Measurements from ENCODE around the gene PRUNE2.

GRCh38 chr9:76588316-76588715 is 317.6 kb downstream of the PRUNE2 start:
- TF ChIP-seq SP1 (IDR thresholded peaks at IDR 0.05): no peak
- TF ChIP-seq, protein P1, sequence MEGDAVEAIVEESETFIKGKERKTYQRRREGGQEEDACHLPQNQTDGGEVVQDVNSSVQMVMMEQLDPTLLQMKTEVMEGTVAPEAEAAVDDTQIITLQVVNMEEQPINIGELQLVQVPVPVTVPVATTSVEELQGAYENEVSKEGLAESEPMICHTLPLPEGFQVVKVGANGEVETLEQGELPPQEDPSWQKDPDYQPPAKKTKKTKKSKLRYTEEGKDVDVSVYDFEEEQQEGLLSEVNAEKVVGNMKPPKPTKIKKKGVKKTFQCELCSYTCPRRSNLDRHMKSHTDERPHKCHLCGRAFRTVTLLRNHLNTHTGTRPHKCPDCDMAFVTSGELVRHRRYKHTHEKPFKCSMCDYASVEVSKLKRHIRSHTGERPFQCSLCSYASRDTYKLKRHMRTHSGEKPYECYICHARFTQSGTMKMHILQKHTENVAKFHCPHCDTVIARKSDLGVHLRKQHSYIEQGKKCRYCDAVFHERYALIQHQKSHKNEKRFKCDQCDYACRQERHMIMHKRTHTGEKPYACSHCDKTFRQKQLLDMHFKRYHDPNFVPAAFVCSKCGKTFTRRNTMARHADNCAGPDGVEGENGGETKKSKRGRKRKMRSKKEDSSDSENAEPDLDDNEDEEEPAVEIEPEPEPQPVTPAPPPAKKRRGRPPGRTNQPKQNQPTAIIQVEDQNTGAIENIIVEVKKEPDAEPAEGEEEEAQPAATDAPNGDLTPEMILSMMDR (IDR thresholded peaks at IDR 0.05; ENCODE audit: low read depth, low read length, missing input control): no peak
- no peak for TF ChIP-seq REST (IDR thresholded peaks at IDR 0.05)
- no peak for TF ChIP-seq TAF1 (conservative IDR thresholded peaks at IDR 0.05)
- no peak for TF ChIP-seq NR2F2 (IDR thresholded peaks at IDR 0.05)
- TF ChIP-seq GABPA (IDR thresholded peaks at IDR 0.05 in 1 of 2, conservative IDR thresholded peaks at IDR 0.05 in 1 of 2): no peak
- no peak for TF ChIP-seq JUND (IDR thresholded peaks at IDR 0.05)
- no peak for TF ChIP-seq EGR1 (IDR thresholded peaks at IDR 0.05; ENCODE audit: low read depth in 2 of 2)
- no peak for TF ChIP-seq RXRA (IDR thresholded peaks at IDR 0.05)
- TF ChIP-seq YY1 (IDR thresholded peaks at IDR 0.05): no peak
- TF ChIP-seq FOXA1 (IDR thresholded peaks at IDR 0.05): no peak
- TF ChIP-seq ATF3 (IDR thresholded peaks at IDR 0.05): no peak
- TF ChIP-seq MAX (IDR thresholded peaks at IDR 0.05): no peak
- TF ChIP-seq RAD21 (IDR thresholded peaks at IDR 0.05): no peak
